ENCODE measurements around the gene AKAP13.
"Not testable (repeated sequence)": the region's sequence is repeated elsewhere in the genome, so short reads cannot be mapped to it uniquely, and the experiment has no call there.

AKAP13 gene

GRCh38 chr15:85350395-85350794 lies 30.0 kb upstream of the AKAP13 start:
- DNase-seq (ENCODE audit: low spot score): no peak
- TF ChIP-seq CTCF (IDR thresholded peaks at IDR 0.05; ENCODE audit: extremely low read depth, missing control alignments): no peak

GRCh38 chr15:85351501-85351900 lies 28.9 kb upstream of the AKAP13 start:
- DNase-seq (ENCODE audit: low spot score): not testable (repeated sequence)

- no peak for DNase-seq (ENCODE audit: low spot score)
- TF ChIP-seq CTCF (IDR thresholded peaks at IDR 0.05; ENCODE audit: extremely low read depth, missing control alignments): no peak
These were observed 28.4 kb upstream of the AKAP13 start for GRCh38 chr15:85351965-85352364.

- no peak for TF ChIP-seq CTCF (IDR thresholded peaks at IDR 0.05; ENCODE audit: extremely low read depth, missing control alignments)
- no peak for DNase-seq (ENCODE audit: low spot score)
These were observed 26.9 kb upstream of the AKAP13 start for GRCh38 chr15:85353516-85353915.

- no peak for DNase-seq (ENCODE audit: low spot score)
- no peak for TF ChIP-seq CTCF (IDR thresholded peaks at IDR 0.05; ENCODE audit: extremely low read depth, missing control alignments)
These were observed 25.9 kb upstream of the AKAP13 start for GRCh38 chr15:85354461-85354860.

DNA sequence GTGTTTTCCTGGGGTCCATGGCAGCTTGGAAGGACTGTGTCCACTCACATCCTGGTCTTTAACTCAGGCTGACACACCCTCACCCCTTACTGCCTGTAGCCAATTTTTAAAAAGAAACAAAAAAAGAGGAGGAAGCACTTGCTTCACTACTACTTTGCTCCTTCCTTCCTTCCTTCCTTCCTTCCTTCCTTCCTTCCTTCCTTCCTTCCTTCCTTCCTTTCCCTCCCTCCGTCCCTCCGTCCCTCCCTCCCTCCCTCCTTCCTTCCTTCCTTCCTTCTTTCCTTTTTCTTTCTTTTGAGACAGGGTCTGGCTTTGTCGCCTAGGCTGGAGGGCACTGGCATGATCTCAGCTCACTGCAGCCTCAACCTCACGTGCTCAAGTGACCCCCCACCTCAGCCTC lies 25.5 kb upstream of the AKAP13 start:
- no peak for TF ChIP-seq CTCF (IDR thresholded peaks at IDR 0.05; ENCODE audit: extremely low read depth, missing control alignments)
- no peak for DNase-seq (ENCODE audit: low spot score)

- no peak for TF ChIP-seq CTCF (IDR thresholded peaks at IDR 0.05; ENCODE audit: extremely low read depth, missing control alignments)
These were observed 24.1 kb upstream of the AKAP13 start for GRCh38 chr15:85356276-85356675.

DNA sequence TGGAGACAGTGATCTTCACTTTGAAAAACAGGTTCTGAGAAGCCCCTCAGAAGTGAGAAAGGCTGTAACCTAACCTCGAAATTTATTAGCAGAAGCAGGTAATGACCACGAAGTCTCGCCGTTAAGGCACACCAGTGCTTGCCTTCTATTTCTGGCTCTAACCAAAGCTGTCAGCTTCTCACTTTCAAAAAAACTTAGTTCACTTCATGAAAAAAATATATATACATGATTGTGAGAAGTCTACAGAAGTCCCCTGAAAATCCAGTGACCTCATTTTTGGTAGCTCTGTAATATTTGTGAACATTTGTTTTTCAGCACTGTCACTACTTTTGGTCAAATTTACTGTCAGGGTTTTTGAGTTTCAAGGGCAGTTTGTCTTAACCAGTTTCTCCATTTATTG lies 19.1 kb upstream of the AKAP13 start:
- DNase-seq (ENCODE audit: low spot score): peak; percentile 69
- TF ChIP-seq CTCF (IDR thresholded peaks at IDR 0.05; ENCODE audit: extremely low read depth, missing control alignments): no peak

More at GRCh38 chr15:85356276-85356675, 24.1 kb upstream of the AKAP13 start:
- DNase-seq (ENCODE audit: low spot score): no peak
